Kasumi-1 (cell line): ENCODE measurements around the gene TEX29.

Experiments used
- DNase-seq, 2 experiments: peaks; one replicate each; lab custom pipeline; 2025; lab: John Stamatoyannopoulos, UW

Gene TEX29

DNA sequence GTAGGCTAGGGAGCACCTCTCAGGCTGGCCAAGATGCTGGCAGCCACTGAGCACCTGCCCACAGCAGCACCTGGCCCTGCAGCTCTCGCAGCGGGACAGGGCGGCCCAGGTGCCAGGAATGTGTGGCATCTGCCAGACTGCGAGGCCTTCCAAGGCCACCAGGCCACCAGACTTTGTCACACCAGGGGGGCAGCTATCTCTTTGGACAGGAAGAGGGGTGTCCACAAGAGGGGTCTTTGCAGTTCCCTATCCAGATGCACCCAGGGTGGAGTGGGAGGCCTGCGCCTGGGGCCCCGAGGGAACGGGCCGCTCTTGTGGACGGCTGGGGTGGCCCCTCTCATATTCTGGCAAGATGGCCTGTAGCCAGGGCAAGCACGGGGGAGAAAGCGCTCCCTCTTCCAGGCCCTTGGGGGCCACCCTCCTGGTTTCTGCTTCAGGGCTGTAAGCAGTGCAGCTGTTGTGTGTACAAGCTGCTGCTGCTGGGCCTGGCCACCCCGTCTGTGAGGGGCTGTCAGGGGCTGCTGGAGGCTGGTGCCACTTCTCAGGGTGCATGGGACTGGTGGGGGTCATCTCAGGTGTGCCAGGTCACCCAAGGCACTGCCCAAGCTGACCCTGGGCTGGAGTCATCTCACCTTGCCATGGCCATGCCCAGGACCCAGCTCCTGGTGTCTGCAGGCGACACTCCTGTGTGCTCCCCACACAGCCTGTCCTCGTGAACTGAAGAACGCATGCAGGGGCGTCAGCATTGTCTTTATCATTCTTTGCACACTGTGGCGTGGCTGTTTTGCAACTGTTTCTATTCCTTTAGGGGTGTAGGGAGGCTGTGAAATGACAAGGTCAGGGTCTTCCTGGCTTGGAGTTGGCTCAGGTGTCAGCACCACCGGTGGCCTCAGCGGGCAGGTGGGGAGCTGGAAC is 1.8 kb downstream of the TEX29 start:
- DNase-seq = no peak

DNA sequence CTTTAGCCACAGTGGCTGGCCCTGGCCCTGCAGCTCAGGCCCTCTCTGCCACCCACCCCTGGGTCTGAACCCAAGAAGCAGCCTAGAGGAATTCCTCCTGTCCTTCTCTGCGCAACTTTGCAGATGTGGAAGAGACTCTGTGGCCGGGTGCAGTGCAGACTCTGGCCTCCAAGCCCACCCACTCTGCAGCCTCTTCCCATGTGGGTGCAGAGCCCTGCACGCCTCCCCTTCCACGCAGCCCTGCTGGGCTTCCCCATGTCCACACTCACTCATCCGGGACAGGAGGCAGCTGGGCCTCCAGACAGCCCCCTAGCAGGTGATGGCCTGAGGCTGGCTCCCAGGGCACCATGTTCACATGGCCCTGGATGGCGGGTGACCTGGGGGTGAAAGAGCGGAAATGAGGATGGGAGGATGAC is 2.5 kb downstream of the TEX29 start:
- DNase-seq = no peak

DNA sequence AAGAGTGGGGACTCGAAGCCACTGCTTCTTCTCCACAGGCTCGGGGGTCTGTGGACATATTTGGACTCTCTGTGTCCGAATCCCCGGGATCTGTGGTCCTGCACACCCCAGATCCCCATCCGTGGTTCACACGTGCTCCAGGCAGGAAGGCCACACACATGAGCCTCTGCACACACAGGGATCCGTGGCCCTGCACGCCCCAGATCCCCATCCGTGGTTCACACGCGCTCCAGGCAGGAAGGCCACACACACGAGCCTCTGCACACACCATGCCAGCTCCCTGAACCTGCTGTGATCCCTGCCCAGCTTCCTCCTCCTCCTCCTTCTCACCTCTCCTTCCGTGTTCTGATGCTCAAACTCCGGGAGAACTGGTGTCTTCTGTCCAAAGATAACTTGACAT is 3.1 kb downstream of the TEX29 start:
- DNase-seq = no peak

DNA sequence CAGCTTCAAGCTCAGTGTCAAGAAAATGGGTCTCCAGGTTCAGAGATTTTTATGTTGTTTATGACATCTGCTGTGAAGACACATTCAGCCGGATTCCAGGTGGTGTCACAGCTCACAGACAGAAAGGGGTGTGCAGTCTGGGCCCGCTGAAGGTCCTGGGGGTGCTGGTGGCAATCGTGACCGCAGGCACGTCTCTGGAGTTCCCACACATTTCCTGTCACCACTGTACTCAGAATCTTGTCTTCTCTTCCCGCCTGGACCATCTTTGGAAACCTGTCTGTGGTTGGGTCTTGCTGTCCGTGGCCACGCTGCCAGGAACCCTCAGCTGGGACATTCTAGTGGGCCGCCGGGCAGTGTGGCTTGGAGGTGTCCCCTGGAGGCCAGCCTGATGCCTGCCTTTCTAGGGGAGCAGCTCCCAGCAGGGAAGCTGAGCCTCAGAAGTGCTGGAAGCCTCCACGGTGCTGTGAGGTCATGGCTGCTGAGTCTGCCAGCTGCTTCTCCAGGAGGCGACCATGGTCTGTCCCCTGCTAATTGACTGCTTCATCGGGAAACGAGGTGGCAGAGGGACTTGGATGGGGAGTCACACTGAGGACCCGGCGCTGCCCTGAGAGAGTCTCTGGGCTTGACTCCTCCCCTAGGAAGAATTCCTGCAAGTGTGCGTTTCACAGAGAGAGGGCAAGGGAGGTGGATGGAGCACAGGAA is 3.7 kb downstream of the TEX29 start:
- DNase-seq = peak in 1 of 2 experiments; percentile 6

DNA sequence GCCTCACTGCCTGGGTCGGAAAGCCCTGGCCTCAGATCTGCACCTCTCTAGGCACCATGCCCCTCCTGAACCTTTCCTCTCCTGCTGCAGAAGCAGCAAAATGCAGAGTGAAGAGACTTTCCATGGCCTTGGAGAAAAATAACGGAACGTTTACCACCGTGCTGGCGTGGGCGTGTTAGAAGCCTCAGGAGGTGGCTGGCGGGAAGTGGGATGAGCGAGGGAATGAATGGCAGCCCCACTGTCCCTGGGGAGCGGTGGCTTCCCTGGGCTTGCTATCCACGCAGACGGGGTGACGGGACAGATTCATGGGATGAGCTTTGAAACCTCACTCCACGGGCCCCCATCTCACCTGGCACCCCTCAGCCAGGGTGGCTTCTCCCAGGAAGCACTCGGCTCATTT is 4.3 kb downstream of the TEX29 start:
- no peak for DNase-seq

DNA sequence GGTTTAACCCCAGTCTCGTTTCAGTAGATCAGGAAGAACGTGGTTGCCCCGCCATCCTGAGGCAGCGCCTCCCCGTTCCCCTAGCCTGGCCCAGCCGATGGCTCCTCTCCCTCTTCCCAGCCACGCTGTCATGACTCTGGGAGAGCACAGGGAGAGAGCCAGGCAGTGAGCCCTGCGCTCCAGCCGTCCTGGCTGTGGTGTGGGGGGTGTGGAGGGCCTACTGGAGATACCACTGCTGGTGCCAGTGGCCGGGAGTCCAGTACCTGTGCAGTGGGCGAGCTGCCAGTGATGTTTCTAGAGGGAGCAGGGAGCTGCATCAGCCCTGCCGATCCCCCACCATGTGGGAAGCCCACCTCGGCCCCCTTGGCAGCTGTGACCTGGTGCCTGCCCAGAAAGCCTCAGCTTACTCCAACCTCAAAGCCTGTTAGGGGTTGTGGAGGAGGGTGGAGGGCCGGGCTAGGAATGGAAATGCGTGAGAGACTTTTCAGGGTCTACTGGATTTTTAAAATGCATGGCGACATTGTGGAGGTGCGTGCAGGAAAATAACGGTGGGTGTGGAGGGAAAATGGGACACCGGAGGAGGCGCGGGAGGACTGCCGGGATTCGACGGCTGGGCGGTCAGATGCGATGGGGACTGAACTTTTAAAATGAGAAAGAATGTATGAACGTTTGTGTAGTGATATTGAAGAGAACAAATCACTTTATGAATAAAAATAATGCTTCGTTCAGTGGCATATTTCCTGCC is 4.9 kb downstream of the TEX29 start:
- no peak for DNase-seq

DNA sequence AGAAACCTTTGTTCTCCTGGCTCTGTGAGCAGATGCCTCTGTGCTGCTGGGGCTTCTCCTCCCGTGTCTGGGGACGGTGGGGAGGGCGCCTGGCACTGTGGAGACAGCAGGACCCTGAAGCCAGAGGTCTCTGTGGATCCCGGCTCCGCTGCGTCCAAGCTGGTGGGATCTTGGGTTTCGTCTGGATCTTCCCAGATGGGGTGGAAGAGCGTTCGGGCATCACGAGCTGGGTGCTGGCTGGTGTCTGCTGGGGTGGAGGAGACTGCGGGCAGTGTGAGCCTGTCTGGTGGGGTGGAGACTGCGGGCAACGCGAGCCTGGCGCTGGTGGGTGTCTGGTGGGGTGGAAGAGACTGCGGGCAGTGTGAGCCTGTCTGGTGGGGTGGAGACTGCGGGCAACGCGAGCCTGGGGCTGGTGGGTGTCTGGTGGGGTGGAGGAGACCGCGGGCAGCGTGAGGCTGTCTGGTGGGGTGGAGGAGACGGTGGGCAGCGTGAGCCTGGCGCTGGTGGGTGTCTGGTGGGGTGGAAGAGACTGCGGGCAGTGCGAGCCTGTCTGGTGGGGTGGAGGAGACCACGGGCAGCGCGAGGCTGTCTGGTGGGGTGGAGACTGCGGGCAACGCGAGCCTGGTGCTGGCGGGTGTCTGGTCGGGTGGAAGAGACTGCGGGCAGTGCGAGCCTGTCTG is 5.6 kb downstream of the TEX29 start:
- DNase-seq = no peak

DNA sequence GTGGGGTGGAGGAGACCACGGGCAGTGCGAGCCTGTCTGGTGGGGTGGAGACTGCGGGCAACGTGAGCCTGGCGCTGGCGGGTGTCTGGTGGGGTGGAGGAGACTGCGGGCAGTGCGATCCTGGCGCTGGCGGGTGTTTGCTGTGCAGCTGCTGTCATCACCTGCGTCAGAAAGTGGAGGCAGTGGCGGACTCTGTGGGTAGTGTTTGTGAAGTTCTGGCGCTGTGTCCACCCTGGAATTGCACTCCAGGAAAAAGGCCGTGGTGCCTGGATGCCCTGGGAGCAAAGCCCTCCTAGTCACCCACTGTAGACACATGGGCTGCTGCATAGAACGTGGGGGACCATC is 6.2 kb downstream of the TEX29 start:
- DNase-seq = no peak

DNA sequence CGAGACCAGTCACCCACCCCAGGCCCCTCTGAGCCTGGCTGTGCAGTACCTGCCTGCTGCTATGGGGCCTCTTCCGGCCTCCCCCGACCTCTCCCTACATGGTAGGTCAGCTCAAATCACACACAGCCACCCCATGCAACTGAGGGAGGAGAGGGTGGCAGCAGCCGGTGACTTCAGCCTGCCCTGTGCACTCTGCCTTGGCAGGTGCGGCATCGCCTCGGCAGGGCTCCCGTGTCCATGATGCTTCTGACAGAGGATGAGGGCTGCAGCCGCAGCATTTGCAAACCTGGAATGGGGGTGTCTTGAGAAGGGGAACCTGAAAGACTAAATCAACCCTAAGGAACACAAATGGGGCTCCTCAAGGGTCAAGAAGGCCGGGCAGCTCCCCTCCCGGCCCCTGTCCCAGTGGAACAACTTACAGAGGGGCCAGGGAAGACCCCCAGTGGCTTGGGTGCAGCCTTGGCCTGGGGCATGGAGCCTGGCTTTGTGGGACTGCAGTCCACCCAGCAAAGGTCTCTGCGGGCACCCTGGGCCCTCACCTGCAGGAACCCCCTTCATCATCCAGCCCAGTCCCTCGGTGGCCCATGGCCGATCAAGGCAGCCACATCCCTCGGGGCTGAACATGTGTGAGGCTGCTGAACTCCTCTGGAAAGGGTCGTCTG is 6.7 kb downstream of the TEX29 start:
- DNase-seq = no peak

DNA sequence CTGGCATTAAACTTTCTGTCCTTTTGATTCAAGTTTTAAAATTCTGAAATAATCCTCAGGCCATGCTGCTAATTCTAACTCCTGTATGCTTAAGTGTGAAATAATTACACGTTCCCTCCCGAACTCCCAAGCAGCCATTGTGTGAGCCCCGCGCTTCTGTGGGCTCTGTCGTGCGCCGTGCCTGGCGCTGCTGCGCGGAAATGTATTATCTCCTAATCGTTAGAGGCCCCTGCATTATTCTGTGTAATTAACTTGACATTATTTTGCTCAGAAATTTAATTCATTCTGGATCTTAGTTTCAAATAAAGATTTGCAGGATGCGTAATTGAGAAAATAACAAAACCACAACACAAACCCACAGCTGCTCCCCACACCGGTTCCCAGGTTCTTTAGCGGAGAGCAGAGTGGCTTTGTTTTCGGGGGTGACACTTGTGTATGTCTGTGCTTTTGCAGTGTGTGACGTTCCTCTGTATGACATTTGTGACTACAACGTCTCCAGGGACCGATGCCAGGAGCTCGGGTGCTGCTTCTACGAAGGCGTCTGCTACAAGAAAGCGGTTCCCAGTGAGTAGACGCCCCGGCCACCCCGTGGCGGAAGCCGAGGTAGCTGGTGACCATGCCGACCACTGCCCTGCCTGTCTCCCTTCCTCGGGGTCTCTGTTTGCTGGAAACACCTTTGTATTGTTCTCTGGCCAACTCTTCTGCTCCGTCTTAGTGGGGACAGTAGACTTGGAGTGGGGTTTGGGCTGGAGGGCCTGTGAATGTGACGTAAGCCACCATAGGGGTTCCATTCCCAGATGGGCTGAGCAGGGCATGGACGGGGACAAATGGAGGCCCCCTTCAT is 7.5 kb downstream of the TEX29 start:
- no peak for DNase-seq

DNA sequence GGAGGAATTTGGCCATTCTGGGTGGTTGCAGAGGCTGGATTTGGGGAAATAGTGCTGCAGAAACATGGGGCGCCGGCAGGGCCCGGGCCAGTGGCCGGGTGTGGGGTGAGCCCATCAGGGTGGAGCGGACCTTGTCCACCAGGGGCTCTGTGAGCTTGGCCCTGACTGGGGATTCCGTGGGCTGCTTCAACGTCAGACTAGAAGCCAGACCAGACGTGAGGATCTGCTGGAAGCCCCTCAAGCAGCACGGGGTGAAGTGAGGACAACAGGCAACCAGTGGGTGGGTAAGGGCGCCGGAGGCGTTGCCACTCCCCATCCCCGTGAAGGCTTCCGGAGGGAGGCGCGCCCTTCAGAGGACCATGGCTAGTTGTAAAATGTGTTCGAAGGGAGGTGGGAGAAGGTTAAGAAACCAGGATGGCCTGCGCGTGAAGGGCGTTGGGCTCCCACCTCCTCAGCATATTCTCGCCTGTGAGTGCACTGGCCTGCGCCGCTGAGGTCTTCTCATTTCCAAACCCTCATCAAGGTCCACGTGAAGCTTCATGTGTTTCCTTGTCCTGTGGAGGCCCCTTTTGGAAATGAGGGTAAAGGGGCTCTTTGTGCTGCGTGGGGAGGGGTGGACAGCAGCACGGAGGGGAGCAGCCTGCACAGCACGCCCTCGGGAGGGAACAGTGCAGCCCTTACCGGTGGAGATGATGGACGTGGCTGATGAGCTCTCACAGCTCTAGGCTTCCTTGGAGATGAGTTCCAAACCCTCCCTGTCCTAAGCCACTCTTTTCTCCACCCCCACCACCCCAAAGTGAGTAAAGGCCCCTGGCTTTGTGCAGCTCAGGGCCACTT is 8.3 kb downstream of the TEX29 start:
- DNase-seq = no peak

DNA sequence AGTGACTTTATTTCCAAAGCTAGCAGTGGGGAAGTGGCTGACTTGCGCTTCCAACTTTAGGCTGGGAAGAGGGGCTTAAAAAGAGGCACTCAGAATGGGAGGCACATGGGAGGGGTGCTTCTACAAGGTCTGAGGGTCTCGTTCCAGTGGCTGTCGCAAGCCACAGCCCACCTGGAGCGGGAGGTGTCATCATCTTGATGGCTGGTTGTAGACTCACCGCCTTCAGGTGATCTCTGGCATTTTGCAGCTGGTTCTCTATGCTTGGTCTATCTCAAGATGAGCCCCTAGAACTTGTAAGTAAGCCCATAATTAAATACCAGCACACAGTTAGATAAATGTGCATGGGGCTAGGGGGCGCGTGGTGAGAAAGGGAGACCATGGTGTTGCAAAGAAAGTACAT is 9.2 kb downstream of the TEX29 start:
- DNase-seq = no peak

DNA sequence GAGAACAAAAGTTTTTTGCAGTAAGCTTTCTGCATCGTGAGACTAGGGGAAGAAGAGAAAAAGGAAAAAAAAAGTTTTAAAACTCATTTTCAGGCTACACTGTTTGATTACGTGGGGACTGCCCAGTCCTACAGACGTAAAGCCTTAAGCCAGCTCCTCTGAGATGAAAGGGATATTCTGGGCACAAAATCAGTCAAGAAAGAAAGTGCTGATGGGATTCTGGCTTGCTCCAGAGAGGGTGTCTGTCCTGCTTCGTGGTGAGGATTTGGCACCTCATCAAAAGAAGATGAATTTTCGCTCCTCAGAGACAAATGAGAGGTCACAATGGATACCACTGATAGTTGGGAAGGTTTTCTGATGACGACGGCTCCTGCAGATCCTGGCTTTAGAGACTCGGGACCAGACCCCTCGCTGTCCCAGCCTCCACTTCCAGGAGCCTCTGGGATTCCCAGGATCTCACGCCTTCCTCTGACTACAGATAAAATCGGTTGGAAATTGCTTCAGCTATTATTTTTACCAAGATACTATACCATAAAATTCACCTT is 9.7 kb downstream of the TEX29 start:
- DNase-seq = no peak

DNA sequence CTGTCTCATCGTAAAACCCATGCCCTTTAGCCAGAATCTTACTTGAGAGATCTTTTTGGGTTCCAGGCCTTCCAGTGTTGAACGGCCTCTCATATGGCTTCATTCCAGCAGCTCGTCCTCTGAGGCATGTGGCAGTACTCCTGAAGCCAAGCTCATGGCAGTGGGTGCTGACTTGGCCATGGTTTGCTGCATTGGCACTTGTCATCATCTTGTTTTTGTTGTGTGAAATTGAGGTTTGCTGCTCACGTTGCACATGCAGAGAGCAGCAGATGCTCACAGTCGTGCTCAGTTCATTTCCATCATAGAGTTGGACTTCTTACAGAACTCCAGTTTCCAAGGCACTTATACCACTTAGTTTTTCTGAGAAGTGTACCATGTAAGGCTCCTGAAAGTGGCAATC is 14.9 kb downstream of the TEX29 start:
- DNase-seq = no peak

DNA sequence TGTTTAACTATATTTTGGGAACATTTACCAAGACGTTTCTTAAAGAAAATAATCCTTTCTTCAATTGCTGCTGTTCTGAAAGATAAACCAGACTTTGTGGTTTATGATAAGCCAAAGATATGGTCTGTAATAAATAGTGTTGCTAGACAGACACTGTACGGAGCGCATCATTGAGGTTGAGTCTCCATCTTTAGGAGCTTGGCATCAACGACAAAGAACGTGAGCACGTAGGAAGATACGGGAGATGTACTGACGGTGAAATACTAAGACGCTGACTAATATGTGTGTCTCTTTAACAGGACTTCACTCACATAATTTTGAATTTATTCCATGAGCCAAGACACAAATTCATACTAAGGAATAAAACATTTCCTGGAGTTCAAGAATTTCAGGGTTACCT is 16.2 kb downstream of the TEX29 start:
- DNase-seq = no peak

DNA sequence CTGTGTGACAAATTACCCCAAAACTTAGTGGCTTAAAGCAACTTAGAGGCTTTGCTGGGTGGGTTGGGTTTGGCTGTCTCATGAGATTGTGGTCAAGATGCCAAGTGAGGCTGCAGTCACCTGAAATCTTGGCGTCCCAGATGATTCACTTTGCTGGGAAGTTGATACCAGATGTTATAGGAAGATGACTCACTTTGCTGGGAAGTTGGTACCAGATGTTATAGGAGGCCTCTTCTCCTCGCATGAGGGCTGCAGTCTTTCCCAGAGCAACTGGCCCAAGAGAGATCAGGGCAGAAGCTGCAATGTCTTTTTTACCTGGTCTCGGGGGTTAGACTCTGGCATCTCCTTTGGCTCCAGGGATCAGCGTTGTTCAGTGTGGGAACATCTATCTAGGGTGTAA is 16.8 kb downstream of the TEX29 start:
- no peak for DNase-seq

DNA sequence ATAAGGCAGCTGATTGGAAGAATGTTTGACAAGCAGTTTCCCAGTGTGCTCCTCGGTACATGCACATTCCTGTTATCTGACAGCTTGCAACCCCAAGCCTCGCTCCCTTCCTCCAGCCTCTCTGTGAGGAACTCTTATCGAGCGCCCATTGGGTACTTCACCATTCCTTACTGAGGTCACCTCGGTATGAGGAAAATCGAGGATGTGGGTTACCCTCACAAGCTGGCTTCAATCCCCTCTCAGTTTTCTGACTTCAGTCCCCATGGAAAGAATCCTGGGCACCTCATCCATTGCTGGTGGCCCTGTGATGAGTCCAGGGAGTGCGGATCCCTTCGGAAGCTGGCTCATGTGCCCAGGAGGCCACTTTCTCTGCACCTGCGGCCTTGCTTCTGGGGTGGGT is 17.3 kb downstream of the TEX29 start:
- no peak for DNase-seq

DNA sequence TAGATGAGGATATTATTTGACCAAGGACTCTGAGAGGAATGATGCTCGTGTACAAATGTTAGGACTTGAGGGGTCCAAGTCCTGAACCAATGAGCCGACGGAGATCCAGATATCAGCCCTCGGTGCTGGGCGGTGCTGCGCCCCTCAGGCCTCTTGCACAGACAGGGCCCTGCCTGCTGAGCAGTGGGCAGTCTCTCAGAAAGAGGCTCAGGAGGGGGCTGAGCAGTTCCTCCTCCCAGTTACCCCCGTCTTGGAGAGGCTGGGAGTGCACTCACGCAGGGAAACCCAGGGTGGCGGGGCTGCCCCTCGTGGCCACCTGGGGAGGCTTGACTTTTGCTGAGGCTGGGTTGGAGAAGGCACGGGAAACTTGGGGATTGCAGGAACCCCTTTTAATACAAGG is 18.4 kb downstream of the TEX29 start:
- DNase-seq = no peak

DNA sequence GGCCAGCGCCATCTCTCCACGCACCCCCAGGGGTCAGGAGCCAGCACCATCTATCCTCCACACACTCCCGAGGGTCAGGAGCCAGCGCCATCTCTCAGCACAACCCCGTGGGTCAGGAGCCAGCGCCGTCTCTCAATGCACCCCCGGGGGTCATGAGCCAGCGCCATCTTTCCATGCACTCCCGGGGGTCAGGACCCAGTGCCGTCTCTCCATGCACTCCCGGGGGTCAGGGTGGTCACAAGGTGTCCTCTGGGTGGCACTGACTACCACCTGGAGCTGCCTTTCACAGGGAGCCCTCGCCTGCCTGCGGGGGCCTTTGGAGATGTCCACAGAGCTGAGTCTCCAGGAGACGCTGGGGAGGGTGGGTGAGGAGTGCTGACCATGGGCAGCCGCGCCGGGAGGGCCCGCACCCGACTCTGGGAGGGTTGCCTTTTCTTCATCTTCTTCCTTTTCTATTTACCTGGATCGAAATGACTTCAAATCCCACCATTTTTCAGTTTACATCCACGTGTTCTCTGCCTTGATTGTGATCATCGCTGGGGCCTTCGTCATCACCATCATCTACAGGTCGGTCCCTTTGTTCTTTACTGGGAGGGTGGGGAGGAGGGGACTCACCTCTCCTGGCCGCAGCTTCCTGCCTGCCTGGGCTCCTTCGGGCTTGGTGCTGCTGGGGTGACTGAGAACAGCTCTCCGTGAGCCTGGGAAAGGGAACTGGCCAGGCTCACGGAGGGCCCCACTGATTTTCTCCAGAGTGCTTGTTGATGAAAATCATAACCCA is 19.1 kb downstream of the TEX29 start:
- DNase-seq = no peak
